Activated CD8-positive, alpha-beta memory T cell treated with anti-CD3 and anti-CD28 coated beads for 4 hours (primary cell): Measurements from ENCODE around the gene HCN2.

Source experiments
- DNase-seq, 2 donors: peaks; one replicate each; pipeline ENCODE4 v3.0.0-alpha.2; 2020; ENCODE audit warnings: low read depth in 2 of 2

The HCN2 gene

DNA sequence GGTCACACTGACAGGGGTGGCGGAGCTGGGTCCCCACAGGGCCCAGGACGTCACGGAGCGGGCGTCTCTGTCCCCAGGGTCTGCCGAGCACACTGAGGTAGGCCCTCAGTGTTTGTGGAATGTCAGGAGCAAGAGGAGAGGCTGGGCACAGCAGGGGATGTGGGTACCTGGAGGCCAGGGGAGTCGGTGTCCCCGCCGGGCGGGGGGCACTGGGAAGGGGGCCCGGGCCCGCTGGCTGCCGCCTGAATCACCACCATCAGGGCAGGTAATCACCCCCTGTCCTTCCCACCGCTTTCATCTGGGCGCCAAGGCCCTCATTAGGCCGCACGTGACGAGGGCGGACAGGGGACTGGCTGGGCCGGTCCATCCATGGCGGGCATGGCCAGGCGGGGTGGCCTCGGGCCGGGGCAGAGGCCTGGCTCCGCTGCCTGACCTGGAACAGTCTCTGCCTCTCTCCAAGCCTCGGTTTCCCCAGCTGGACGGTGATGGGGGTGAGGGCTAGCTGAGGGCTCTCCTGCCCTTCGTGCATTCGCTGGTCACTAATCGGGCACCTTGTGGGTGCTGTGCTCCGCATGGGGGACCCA, 51.0 kb downstream of the HCN2 start:
- DNase-seq = no peak

DNA sequence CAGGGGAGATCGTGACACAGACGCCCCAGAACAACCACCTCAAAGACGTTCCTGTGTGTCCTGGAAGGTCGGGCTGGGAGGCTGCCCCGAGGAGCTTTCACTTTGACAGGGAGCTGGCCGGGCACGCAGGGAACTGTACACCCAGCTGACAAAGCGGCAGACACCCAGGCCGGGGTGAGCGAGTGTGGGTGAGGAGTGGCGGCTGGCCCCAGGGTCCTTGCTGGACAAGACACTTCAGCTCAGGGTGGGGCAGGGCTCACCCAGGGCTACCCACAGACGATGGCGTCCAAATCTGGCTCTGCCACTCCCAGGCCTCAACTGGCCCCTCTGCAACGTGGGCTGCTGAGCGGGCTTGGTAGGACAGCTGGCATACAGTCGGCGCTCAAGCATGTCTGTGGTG, 52.0 kb downstream of the HCN2 start:
- no peak for DNase-seq

DNA sequence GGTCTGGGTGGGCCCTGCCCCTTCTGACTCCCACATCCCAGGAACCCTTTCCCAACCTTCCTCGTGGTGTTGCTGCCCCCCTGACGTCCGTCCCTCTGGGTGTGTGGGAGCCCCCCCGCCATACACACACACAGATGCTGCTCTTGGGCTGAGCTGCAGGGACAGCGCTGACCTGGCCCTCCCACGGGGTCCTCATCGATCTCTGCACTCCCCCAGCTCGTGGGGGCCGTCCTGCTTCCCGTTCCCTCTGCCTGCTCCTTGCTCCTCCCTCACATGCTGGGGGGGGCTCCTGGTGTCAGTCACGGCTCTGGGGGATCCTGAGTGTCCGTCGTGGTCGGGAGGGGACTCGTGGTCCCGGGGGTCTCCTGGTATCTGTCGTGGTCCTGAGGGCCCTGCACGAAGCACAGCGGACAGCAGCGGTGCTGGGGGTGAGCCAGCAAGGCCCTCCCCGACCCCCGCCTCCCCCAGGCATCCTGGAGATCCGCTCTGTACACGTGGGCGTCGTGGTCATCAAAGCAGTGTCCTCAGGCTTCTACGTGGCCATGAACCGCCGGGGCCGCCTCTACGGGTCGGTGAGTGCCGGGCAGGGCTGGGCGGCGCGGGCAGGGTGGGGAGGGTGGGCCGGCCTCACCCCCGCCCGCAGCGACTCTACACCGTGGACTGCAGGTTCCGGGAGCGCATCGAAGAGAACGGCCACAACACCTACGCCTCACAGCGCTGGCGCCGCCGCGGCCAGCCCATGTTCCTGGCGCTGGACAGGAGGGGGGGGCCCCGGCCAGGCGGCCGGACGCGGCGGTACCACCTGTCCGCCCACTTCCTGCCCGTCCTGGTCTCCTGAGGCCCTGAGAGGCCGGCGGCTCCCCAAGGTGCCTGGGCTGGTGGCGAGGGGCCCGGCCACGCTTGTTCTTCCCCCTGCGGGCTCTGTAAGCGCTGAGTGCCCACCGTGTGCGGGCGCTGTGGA, 53.4 kb downstream of the HCN2 start:
- no peak for DNase-seq

DNA sequence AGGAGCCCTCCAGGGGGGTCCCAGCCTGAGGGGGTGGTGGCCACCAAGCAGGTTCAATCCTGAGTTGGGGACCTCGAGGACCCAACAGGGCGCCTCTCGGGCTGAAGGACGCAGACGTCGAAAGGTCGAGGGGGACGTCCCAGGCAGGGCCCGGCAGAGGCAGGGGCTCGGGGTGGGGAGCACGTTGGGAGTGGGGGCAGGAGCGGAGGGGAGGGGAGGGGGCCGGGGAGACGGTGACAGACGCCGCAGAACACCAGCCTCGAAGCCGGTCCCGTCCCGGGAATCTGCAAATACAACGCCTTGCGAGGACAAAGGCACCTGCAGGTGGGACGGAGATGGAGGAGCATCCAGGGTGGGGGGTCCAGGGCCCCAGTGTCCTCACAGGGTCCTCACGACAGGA, 54.1 kb downstream of the HCN2 start:
- no peak for DNase-seq

GRCh38 chr19:644363-644762, 54.7 kb downstream of the HCN2 start:
- no peak for DNase-seq

GRCh38 chr19:644789-645188, 55.1 kb downstream of the HCN2 start:
- DNase-seq = no peak

DNA sequence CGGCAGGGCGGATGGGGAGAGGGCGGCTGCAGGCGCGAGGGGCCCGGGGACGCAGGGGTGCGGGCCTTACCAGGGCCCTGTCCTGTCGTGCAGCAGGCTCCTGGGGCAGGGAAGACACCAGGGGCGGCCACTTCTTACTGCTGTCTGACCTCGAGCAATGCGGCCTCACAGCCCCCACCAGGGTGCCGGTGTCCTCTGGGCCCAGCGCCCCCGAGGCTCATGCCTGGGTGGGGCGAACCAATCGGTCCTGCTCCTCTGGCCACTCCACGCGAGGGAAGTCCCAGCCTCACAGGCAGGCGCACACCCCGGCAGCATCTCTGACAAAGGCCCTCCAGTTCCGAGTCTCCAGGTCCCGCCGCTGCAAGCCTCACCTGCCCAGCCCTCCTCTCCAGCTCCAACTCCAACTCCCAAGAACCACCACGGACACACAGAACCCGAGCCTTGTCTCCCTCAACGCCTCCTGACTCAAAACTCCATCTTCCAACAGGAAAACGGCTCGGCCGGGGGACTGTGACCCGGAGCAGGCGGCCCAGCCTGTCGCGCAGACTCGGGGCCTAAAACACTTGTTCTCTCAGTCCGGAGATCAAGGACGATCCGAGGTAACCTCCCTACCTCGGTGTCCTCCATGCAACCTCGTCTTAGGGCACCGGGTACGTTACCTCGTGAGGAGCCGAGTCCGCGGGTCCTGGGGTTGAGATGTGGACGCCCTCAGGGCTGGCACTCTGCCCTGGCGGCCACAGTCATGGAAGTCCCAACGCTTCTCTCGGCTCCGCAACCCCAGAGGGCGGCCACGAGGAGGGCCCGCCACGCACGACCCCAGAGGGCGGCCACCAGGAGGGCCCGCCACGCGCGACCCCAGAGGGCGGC, 56.5 kb downstream of the HCN2 start:
- no peak for DNase-seq

GRCh38 chr19:646779-647565, 57.3 kb downstream of the HCN2 start:
- no peak for DNase-seq

DNA sequence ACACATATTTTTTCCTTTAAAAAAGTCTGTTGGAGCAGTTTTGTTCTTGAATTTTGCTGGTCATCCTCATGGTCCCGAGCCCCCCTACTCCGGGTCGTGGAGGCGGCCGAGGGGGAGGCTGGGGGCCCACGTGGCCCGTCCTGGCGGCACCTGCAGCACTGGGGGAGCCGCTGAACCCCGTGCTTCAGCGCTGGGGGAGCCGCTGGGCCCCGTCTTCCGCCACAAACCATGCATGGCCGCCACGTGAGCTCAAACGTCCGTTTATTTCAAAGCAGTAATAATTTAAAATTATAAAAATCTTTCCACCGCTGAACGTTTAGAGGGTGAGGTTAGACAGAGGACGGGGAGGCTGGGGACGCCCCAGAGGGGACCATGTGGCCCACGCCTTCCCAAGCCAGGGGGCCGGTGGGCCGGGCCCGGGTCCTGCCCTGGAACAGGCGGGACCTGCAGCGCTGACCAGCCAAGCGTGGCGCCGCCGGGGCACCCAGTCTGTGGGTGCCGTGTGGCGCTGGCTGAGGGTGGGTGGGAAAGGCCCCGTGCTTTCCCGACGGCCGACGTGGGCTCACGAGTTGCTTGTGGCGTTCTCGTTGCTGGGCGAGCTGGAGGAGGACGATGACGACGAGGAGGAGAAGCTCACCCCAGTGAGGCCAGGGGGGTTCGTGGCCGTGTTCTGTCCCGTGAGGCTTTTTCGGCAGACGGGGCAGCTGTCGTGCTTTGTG, 58.0 kb downstream of the HCN2 start:
- no peak for DNase-seq

DNA sequence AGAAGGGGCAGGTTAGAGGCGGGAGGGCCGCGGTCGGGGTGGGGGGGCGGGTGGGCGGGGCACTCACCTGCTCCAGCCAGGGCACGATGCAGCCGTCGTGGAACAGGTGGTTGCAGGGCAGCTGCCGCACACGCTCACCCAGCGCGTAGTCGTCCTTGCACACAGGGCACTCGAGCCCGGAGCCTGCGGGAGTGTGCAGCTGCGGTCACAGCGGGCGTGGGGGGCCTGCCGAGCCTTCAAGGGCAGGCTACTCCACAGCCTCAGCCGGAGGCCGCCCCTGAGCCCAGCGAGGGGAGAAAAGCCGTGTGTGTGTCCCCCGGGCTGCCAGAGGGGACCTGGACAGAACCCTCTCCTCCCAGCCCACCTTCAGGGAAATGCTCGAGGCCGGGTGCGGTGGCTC, 58.6 kb downstream of the HCN2 start:
- no peak for DNase-seq

- no peak for DNase-seq
Observed at GRCh38 chr19:648904-649801, 59.5 kb downstream of the HCN2 start.

DNA sequence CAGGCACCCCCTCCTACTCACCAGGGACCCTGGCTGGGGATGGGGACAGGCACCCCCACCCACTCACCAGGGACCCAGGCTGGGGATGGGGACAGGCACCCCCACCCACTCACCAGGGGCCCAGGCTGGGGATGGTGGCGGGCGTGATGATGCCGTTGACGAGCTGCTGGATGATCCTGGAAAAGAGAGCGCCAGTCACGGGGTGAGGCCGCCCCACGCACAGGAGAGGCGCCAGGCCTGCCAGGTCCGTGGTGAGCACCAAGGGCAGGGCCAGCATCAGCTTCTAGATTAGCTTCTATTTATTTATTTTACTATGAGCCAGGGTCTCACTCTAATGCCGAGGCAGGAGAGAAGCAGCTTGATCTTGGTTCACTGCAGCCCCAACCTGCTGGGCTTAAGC, 60.4 kb downstream of the HCN2 start:
- DNase-seq = no peak

- DNase-seq = no peak
Observed at GRCh38 chr19:651114-651818, 61.6 kb downstream of the HCN2 start.

GRCh38 chr19:651991-652390, 62.3 kb downstream of the HCN2 start:
- DNase-seq = no peak

DNA sequence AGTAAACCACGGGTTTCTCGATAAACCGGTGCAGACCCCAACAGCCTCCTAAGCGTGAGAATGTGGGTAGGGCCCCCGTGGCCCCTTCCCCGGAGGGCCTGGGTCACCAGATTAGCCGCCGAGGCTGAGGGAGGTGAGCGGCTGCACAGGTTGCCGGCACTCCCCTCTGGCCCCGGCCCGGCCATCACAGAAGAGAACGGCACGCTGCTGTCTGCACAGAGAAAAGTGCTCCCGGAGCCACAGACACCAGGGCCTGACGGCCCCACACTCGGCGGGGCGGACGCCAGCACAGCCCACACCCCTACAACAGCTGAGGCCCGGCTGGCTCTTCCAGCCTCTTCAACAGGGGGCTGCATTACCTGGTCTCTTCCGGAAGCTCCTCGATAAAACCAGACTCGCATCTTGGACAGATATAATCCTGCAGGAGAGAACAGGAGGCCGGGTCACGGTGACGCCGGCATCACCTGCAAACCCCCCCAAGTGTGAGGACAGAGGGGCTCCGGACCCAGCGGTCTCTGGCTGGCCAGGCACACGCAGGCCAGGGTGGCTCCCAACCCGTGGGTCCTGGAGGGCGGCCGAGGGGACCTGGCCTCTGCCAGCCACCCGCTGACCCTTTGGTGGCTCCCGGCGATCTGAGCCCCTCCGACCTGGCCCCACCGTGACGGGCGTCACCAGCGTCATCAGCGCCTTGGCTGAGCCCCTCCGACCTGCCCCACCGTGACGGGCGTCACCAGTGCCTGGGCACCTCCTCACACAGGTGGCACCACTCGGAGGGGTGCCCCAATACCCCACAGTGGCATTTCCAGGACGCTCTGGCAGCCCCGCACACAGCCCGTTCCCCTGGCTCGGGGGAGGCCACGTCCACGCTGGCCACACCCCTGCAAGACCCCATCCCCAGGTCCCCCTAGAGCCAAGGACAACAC, 63.0 kb downstream of the HCN2 start:
- DNase-seq = no peak

DNA sequence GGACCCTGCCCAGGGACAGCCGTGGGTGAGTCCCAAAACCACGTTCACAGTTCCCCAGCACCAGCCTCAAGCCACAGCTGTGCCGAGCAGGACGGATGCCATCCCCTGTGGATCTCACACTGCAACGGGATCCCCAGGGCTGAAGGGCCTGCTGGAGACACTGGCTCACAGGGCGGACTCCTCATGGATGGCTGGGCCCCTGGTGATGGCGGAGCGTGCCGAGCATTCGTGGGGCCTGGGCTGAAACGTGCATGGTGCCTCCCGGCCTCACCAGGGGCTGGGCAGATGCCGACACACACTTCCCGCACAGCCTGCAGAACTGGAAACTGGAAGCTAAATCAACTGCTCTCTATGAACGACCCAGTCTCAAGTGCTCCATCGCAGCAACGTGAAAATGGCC, 63.7 kb downstream of the HCN2 start:
- DNase-seq = no peak

DNA sequence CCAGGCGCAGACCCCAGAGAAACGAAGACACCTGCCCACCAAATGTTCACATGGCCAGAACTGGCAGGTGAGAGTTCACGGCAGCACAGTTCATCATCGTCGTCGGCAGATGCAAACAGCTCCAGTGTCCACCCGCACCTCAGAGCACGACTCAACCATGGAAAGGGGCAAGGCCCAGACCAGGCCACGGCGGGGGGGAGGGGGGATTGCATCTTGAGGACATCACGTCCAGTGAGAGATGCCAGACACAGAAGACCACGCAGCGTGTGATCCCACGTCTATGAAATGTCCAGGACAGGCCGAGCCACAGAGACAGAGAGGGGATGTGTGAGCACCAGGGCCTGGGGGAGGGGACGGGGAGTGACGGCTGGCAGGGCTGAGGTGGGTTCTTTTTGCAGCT, 66.0 kb downstream of the HCN2 start:
- no peak for DNase-seq
